Muscle layer of colon (tissue), 2 donors: ENCODE data around the gene SYNGR2.

Source experiments
- H3K27ac ChIP-seq: one replicate; pipeline ENCODE4 v1.7.0; 2013; ENCODE audit warnings: low read depth, mild to moderate bottlenecking, low read length, moderate library complexity
- H3K27me3 ChIP-seq, 2 donors: one replicate each; pipeline ENCODE4 v1.7.0; 2013; ENCODE audit warnings: low read length in 2 of 2, mild to moderate bottlenecking in 2 of 2; ENCODE audit not compliant: insufficient read depth in 2 of 2, control insufficient read depth in 1 of 2
- H3K36me3 ChIP-seq: one replicate; pipeline ENCODE4 v1.7.0; 2013; ENCODE audit warnings: mild to moderate bottlenecking, low read length; ENCODE audit not compliant: insufficient read depth
- H3K4me1 ChIP-seq: one replicate; pipeline ENCODE4 v1.7.0; 2013; ENCODE audit warnings: mild to moderate bottlenecking, low read length; ENCODE audit not compliant: insufficient read depth
- H3K4me3 ChIP-seq, 2 donors: one replicate each; pipeline ENCODE4 v1.7.0; 2013; ENCODE audit warnings: low read length in 2 of 2, low read depth in 1 of 2, mild to moderate bottlenecking in 1 of 2, moderate library complexity in 1 of 2
- H3K9ac ChIP-seq: one replicate; pipeline ENCODE4 v1.7.0; 2013; ENCODE audit warnings: low read length
- H3K9me3 ChIP-seq: one replicate; pipeline ENCODE4 v1.7.0; 2013; ENCODE audit warnings: mild to moderate bottlenecking, low read length
- donor health status: abdominal sarcoma.
- donor health status: Adenocarcinoma of cecum.

The SYNGR2 gene

DNA sequence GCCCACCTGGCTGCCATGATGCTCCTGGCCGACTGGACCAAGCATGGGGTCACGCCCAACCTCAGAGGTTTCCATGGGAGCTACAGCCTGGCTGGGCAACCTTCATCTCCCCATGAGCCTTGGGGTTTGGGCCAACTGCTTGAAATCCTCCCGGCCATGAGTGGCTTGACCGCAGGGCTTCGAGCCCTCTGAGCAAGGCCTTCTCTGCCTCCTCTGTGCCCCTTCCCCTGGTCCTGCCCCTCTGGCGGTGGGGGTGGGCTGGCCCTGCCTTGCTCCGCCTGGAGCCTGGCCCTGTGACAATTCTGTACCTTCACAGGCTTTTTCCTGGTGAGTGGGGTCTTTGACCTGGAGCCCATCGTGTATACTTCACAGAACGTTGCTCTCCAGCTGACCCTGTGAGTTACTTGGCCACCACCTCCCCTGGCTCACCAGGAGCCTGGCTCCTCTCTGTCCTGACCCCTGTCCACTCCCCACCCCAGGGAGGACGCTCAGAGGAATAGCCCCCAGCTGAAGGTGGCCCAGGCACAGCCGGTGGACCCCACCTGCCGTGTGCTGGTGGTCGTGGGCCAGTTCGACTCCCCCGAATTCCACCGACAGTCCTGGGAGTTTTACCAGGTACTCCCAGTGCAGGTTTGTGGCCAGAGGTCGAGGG is 36.9 kb downstream of the SYNGR2 start:
- H3K27me3 ChIP-seq, result no peaks in the 10 kb centered on the region
- H3K27ac ChIP-seq, result no peak overlapping the region
- H3K9ac ChIP-seq, result no peak overlapping the region
- H3K36me3 ChIP-seq, result no peaks in the 10 kb centered on the region
- H3K4me3 ChIP-seq, result no peak overlapping the region
- no peaks in the 10 kb centered on the region for H3K4me1 ChIP-seq
- H3K9me3 ChIP-seq, result no peaks in the 10 kb centered on the region

DNA sequence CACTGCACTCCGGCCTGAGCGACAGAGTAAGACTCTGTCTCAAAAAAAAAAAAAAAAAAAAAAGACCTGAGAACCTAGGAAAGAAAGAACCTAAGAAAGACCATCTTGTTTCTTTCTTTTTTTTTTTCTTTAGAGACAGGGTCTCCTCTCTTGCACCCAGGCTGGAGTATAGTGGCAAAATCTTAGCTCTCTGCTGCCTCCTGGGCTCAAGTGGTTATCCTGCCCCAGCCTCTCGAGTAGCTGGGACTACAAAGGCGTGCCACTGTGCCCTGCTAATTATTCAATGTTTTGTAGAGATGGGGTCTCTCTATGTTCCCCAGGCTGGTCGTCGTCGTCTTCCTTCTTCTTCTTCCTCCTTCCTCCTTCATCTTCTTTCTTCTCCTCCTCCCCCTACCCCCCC is 37.9 kb downstream of the SYNGR2 start:
- H3K4me3 ChIP-seq, result no peak overlapping the region
- no peak overlapping the region for H3K27ac ChIP-seq
- no peaks in the 10 kb centered on the region for H3K4me1 ChIP-seq
- no peaks in the 10 kb centered on the region for H3K27me3 ChIP-seq
- H3K9ac ChIP-seq, result no peak overlapping the region
- no peaks in the 10 kb centered on the region for H3K9me3 ChIP-seq
- H3K36me3 ChIP-seq, result no peaks in the 10 kb centered on the region

DNA sequence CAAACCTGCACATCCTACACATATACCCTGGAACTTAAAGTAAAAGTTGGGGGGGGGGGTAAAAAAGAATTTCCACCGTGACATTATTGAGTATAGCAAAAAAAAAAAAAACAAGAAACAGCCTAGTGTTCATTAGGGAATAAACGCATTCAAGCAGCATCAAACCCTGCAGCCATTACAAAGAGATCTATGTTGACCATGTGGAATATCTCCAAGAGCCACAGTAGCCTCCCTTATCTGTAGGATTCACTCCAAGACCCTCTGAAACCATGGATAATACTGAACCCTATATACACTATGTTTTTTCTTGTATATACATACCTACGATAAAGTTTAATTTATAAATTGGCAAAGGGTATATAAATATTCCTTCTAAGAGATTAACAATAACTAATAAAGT is 40.1 kb downstream of the SYNGR2 start:
- Histone ChIP-seq H3K9me3 (no peaks in the 10 kb centered on the region), H3K4me3 (no peak overlapping the region), H3K9ac (no peak overlapping the region), H3K27me3 (no peaks in the 10 kb centered on the region), H3K36me3 (no peaks in the 10 kb centered on the region), H3K27ac (no peak overlapping the region), H3K4me1 (no peaks in the 10 kb centered on the region)

DNA sequence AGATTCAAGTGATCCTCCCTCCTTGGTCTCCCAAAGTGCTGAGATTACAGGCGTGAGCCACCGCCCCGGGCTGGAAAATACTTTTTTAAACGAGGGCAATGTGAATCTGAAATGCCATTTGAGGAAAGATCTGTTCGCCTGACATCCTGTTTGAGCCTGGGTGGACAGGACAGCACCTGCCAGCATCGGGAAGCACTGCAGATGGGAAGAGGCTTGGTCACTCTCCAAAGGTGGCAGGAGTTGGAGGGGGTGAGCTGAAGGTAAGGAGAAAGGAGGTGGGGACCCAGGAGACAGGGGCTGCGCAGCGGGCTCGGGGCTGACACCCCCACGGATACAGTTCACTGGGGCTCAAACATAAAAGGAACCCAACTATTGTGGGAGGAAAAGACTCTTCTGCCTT is 41.7 kb downstream of the SYNGR2 start:
- Histone ChIP-seq H3K9ac (no peak overlapping the region), H3K4me1 (no peaks in the 10 kb centered on the region), H3K4me3 (no peak overlapping the region), H3K27me3 (no peaks in the 10 kb centered on the region), H3K9me3 (no peaks in the 10 kb centered on the region), H3K36me3 (no peaks in the 10 kb centered on the region), H3K27ac (no peak overlapping the region)

DNA sequence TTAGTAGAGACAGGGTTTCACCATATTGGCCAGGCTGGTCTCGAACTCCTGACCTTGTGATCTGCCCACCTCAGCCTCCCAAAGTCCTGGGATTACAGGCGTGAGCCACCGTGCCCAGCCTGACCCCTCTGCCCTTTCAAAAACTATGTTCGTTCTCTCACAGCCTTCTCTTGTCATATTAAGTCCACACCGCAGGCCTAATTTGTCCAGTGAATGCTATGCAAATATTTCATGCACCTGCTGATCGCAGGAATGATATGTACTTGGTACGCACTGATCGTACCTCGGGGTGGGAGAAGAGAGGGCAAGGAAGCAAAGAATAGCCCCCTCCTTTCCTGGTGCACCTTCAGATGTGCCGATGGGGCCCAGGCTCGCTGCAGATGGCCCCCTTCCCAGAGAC is 42.7 kb downstream of the SYNGR2 start:
- no peak overlapping the region for H3K27ac ChIP-seq

DNA sequence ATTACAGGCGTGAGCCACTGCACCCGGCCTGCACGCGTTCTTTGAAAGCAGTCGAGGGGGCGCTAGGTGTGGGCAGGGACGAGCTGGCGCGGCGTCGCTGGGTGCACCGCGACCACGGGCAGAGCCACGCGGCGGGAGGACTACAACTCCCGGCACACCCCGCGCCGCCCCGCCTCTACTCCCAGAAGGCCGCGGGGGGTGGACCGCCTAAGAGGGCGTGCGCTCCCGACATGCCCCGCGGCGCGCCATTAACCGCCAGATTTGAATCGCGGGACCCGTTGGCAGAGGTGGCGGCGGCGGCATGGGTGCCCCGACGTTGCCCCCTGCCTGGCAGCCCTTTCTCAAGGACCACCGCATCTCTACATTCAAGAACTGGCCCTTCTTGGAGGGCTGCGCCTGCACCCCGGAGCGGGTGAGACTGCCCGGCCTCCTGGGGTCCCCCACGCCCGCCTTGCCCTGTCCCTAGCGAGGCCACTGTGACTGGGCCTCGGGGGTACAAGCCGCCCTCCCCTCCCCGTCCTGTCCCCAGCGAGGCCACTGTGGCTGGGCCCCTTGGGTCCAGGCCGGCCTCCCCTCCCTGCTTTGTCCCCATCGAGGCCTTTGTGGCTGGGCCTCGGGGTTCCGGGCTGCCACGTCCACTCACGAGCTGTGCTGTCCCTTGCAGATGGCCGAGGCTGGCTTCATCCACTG is 45.8 kb downstream of the SYNGR2 start, which contains the start of gene BIRC5:
TSS of gene BIRC5 (plus strand) at position 238 of the 690 bp plus-strand sequence. CDS start at position 302, 64 bp downstream.
- Histone ChIP-seq H3K4me1 (no peaks in the 10 kb centered on the region), H3K27ac (no peak within 1 kb of the TSS), H3K36me3 (no peaks in the 10 kb centered on the region), H3K27me3 (no peaks in the 10 kb centered on the region), H3K9me3 (no peaks in the 10 kb centered on the region), H3K4me3 (peak within 1 kb of the TSS in 1 of 2 donors; percentile 49), H3K9ac (no peak within 1 kb of the TSS)

More for the DNA sequence above, 42.7 kb downstream of the SYNGR2 start:
- H3K36me3 ChIP-seq, result no peaks in the 10 kb centered on the region
- no peak overlapping the region for H3K4me3 ChIP-seq
- no peak overlapping the region for H3K9ac ChIP-seq
- no peaks in the 10 kb centered on the region for H3K4me1 ChIP-seq
- H3K27me3 ChIP-seq, result no peaks in the 10 kb centered on the region
- H3K9me3 ChIP-seq, result no peaks in the 10 kb centered on the region

DNA sequence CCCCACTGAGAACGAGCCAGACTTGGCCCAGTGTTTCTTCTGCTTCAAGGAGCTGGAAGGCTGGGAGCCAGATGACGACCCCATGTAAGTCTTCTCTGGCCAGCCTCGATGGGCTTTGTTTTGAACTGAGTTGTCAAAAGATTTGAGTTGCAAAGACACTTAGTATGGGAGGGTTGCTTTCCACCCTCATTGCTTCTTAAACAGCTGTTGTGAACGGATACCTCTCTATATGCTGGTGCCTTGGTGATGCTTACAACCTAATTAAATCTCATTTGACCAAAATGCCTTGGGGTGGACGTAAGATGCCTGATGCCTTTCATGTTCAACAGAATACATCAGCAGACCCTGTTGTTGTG is 46.3 kb downstream of the SYNGR2 start:
- Histone ChIP-seq H3K4me3 (no peak overlapping the region), H3K27me3 (no peaks in the 10 kb centered on the region), H3K9me3 (no peaks in the 10 kb centered on the region), H3K9ac (no peak overlapping the region), H3K4me1 (no peaks in the 10 kb centered on the region), H3K36me3 (no peaks in the 10 kb centered on the region), H3K27ac (no peak overlapping the region)

DNA sequence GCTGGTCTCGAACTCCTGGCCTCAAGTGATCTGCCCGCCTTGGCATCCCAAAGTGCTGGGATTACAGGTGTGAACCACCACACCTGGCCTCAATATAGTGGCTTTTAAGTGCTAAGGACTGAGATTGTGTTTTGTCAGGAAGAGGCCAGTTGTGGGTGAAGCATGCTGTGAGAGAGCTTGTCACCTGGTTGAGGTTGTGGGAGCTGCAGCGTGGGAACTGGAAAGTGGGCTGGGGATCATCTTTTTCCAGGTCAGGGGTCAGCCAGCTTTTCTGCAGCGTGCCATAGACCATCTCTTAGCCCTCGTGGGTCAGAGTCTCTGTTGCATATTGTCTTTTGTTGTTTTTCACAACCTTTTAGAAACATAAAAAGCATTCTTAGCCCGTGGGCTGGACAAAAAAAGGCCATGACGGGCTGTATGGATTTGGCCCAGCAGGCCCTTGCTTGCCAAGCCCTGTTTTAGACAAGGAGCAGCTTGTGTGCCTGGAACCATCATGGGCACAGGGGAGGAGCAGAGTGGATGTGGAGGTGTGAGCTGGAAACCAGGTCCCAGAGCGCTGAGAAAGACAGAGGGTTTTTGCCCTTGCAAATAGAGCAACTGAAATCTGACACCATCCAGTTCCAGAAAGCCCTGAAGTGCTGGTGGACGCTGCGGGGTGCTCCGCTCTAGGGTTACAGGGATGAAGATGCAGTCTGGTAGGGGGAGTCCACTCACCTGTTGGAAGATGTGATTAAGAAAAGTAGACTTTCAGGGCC is 51.2 kb downstream of the SYNGR2 start:
- no peaks in the 10 kb centered on the region for H3K9me3 ChIP-seq
- H3K27ac ChIP-seq, result no peak overlapping the region
- no peaks in the 10 kb centered on the region for H3K4me1 ChIP-seq
- no peaks in the 10 kb centered on the region for H3K27me3 ChIP-seq
- no peak overlapping the region for H3K9ac ChIP-seq
- H3K4me3 ChIP-seq, result no peak overlapping the region
- H3K36me3 ChIP-seq, result no peaks in the 10 kb centered on the region
